ENCODE results near the gene ASB6.

Gene ASB6

DNA sequence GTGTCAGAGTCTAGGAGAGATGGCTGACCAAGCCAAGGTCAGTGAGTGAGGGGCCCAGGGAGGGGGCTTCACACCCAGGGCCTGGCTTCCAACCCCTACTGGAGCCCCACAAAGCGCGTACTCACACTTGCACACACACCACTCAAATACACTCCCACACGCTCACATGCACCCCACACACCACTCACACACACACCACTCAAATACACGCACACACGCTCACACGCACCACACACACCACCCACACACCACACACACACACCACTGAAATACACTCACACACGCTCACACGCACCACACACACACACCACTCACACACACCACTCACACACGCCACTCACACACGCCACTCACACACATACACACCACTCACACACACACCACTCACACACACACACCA, 5.7 kb upstream of the ASB6 start:
- TF ChIP-seq, protein P1, sequence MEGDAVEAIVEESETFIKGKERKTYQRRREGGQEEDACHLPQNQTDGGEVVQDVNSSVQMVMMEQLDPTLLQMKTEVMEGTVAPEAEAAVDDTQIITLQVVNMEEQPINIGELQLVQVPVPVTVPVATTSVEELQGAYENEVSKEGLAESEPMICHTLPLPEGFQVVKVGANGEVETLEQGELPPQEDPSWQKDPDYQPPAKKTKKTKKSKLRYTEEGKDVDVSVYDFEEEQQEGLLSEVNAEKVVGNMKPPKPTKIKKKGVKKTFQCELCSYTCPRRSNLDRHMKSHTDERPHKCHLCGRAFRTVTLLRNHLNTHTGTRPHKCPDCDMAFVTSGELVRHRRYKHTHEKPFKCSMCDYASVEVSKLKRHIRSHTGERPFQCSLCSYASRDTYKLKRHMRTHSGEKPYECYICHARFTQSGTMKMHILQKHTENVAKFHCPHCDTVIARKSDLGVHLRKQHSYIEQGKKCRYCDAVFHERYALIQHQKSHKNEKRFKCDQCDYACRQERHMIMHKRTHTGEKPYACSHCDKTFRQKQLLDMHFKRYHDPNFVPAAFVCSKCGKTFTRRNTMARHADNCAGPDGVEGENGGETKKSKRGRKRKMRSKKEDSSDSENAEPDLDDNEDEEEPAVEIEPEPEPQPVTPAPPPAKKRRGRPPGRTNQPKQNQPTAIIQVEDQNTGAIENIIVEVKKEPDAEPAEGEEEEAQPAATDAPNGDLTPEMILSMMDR (IDR thresholded peaks at IDR 0.05) = no peak

- TF ChIP-seq, protein P1 (IDR thresholded peaks at IDR 0.05) = no peak
Observed at GRCh38 chr9:129646654-129647053, 4.7 kb upstream of the ASB6 start.

GRCh38 chr9:129646252-129646651, 4.3 kb upstream of the ASB6 start:
- TF ChIP-seq, protein P1 (IDR thresholded peaks at IDR 0.05) = no peak

- TF ChIP-seq, protein P1 (IDR thresholded peaks at IDR 0.05) = no peak
Observed at GRCh38 chr9:129644902-129645301, 3.0 kb upstream of the ASB6 start.

DNA sequence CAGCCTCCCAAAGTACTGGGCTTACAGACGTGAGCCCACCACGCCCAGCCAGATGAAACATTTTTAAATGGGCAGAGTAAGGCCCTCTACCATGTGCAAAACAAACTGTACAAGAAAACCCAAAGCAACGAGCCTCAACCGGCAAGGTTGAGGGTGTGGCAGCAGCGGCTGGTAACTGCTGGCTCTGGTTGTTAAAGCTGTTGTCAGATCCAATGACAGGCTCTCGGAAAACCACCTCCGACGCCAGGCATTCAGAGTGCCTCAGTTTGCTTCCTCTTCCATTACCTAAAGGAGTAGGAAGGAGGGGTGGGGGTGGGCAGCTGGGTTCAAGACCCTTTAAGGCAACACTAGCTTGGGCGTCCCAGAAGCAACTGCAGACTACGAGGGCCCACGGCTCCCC, 2.4 kb upstream of the ASB6 start:
- TF ChIP-seq, protein P1 (IDR thresholded peaks at IDR 0.05) = no peak

- TF ChIP-seq, protein P1 (IDR thresholded peaks at IDR 0.05) = no peak
Observed at GRCh38 chr9:129643706-129644105, 1.8 kb upstream of the ASB6 start.

- TF ChIP-seq, protein P1 (IDR thresholded peaks at IDR 0.05) = no peak
Observed at GRCh38 chr9:129640871-129641749, 841 bp downstream of the ASB6 start.
